AG09309 (cell line): ENCODE results near the gene RELT.

ENCODE experiments used
- DNase-seq: peaks from one replicate; pipeline ENCODE4 v3.0.0-alpha.2; 2010; ENCODE audit warnings: low read depth
- H3K4me3 ChIP-seq: 2 replicates; pipeline ENCODE4 v1.5.1; 2011; ENCODE audit warnings: mild to moderate bottlenecking, low read depth, low read length, moderate library complexity; ENCODE audit not compliant: control insufficient read depth
- CTCF ChIP-seq: IDR thresholded peaks from 2 replicates; pipeline ENCODE4 v1.5.1; 2011; ENCODE audit warnings: mild to moderate bottlenecking, low read depth, low read length, inconsistent platforms; ENCODE audit not compliant: insufficient read depth, control insufficient read depth; ENCODE audit errors: missing control alignments

RELT gene

GRCh38 chr11:73404048-73404447 lies 27.8 kb downstream of the RELT start:
- no peak for DNase-seq
- no peak overlapping the region for H3K4me3 ChIP-seq
- TF ChIP-seq CTCF, result peak; percentile 85

- DNase-seq, result no peak
- H3K4me3 ChIP-seq, result no peak overlapping the region
- no peak for TF ChIP-seq CTCF
Observed at GRCh38 chr11:73404506-73405145, 28.4 kb downstream of the RELT start.

DNA sequence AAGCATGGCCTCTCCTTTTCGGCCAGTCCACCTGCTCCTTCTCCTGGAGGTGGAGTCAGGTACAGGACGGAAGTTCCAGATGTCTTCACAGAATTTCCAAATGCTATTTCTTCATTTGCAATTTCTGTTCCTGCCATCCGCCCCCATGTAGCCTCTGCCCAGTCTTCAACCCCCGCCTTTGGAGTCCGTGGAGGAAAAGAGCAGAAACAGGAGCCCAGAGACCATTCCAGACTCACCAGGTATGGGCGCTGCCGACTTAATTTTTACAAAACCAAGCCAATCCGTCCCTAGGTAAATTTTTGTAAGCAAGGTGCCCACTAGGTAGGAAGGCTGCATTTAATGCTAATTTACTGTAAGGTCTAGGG lies 28.9 kb downstream of the RELT start:
- TF ChIP-seq CTCF, result no peak
- no peak for DNase-seq
- H3K4me3 ChIP-seq, result no peak overlapping the region

GRCh38 chr11:73406131-73406530 lies 29.9 kb downstream of the RELT start:
- TF ChIP-seq CTCF, result no peak
- H3K4me3 ChIP-seq, result no peak overlapping the region
- no peak for DNase-seq

DNA sequence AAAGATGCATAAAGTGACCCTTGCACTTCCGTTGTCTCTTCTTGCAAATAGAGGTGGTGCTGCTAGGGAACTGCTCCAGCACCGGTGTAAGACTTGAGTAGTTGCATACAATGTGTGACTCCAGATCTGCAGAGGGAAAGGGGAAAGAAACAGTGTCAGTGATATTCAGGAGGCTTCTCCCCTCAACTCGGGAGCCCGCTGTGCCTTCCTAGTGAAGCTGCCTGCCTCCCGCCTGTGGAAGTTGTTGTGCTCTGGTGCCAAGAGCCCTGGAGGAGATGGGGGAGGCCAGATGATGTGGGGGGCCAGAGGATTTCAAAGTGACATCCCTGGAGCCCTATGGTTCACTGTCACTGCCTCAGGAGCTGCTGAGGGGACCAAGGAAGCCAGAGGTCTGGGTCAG lies 30.4 kb downstream of the RELT start:
- no peak for DNase-seq
- H3K4me3 ChIP-seq, result no peak overlapping the region
- no peak for TF ChIP-seq CTCF

GRCh38 chr11:73409431-73409830 lies 33.2 kb downstream of the RELT start:
- H3K4me3 ChIP-seq, result no peak overlapping the region
- DNase-seq, result no peak
- TF ChIP-seq CTCF, result no peak

DNA sequence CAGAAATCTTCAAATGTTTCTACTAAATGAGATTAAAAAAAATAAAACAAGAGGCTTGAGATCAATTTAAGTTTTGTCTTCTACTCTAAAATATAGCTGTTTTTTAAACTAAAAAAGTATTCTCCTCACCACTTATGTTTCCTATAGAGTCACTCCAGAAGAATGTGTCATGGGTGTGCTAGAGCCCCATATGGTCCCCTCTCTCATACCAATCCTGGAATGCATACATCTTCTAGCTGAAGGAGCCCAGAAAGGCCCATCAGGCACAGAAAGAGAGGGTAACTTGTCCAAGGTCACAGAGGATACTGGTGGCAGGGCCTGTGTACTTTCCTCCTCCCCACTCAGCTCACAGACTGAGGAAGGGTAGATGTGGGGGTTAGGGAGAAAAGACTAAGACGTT lies 34.4 kb downstream of the RELT start:
- H3K4me3 ChIP-seq, result no peak overlapping the region
- no peak for TF ChIP-seq CTCF
- no peak for DNase-seq
